Measurements from ENCODE around the gene PSMC4. TPM values are rescaled to one million over a fixed set of nuclear protein-coding genes. Genes with fewer than 3 reads are reported as not detected.
"Not testable (repeated sequence)": the region's sequence is repeated elsewhere in the genome, so short reads cannot be mapped to it uniquely, and the experiment has no call there.

Gene PSMC4
- total RNA-seq, 1 donor from 2014 or later: 111 TPM

GRCh38 chr19:39951065-39951650, 19.8 kb upstream of the PSMC4 start:
- Mint-ChIP-seq H3K36me3 (ENCODE audit: unreplicated experiment) (no peaks in the 10 kb centered on the region), H3K4me3 (ENCODE audit: unreplicated experiment) (no peak overlapping the region), H3K27ac (ENCODE audit: unreplicated experiment) (no peak overlapping the region)

GRCh38 chr19:39951686-39952085, 19.3 kb upstream of the PSMC4 start:
- no peak overlapping the region for H3K27ac Mint-ChIP-seq (ENCODE audit: unreplicated experiment)
- H3K4me3 Mint-ChIP-seq (ENCODE audit: unreplicated experiment): no peak overlapping the region
- no peak for DNase-seq
- TF ChIP-seq, protein P1, sequence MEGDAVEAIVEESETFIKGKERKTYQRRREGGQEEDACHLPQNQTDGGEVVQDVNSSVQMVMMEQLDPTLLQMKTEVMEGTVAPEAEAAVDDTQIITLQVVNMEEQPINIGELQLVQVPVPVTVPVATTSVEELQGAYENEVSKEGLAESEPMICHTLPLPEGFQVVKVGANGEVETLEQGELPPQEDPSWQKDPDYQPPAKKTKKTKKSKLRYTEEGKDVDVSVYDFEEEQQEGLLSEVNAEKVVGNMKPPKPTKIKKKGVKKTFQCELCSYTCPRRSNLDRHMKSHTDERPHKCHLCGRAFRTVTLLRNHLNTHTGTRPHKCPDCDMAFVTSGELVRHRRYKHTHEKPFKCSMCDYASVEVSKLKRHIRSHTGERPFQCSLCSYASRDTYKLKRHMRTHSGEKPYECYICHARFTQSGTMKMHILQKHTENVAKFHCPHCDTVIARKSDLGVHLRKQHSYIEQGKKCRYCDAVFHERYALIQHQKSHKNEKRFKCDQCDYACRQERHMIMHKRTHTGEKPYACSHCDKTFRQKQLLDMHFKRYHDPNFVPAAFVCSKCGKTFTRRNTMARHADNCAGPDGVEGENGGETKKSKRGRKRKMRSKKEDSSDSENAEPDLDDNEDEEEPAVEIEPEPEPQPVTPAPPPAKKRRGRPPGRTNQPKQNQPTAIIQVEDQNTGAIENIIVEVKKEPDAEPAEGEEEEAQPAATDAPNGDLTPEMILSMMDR (IDR thresholded peaks at IDR 0.05; ENCODE audit: partially characterized antibody, unreplicated experiment): no peak
- no peaks in the 10 kb centered on the region for H3K4me1 Mint-ChIP-seq (ENCODE audit: low read depth, unreplicated experiment)
- H3K36me3 Mint-ChIP-seq (ENCODE audit: unreplicated experiment): no peaks in the 10 kb centered on the region
- peaks cover 1% of the 10 kb centered on the region for H3K27me3 Mint-ChIP-seq (ENCODE audit: unreplicated experiment)
- H3K9me3 Mint-ChIP-seq (ENCODE audit: unreplicated experiment): peaks cover 2% of the 10 kb centered on the region

More at GRCh38 chr19:39951065-39951650, 19.8 kb upstream of the PSMC4 start:
- TF ChIP-seq, protein P1 (IDR thresholded peaks at IDR 0.05; ENCODE audit: partially characterized antibody, unreplicated experiment): no peak
- Mint-ChIP-seq H3K27me3 (ENCODE audit: unreplicated experiment) (peaks cover 1% of the 10 kb centered on the region), H3K9me3 (ENCODE audit: unreplicated experiment) (peaks cover 2% of the 10 kb centered on the region), H3K4me1 (ENCODE audit: low read depth, unreplicated experiment) (no peaks in the 10 kb centered on the region)
- DNase-seq: no peak

- no peak overlapping the region for H3K27ac Mint-ChIP-seq (ENCODE audit: unreplicated experiment)
- H3K9me3 Mint-ChIP-seq (ENCODE audit: unreplicated experiment): no peaks in the 10 kb centered on the region
- H3K36me3 Mint-ChIP-seq (ENCODE audit: unreplicated experiment): no peaks in the 10 kb centered on the region
Measured at GRCh38 chr19:39953915-39954314, 17.1 kb upstream of the PSMC4 start.

DNA sequence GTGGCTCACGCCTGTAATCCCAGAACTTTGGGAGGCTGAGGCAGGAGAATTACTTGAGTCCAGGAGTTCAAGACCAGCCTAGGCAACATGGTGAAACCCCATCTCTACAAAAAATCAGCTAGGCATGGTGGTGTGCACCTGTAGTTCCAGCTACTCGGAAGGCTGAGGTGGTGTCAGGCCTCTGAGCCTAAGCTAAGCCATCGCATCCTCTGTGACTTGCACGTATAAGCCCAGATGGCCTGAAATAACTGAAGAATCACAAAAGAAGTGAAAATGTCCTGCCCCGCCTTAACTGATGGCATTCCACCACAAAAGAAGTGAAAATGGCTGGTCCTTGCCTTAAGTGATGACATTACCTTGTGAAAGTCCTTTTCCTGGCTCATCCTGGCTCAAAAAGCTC, 13.1 kb upstream of the PSMC4 start:
- not testable (repeated sequence) for H3K36me3 Mint-ChIP-seq (ENCODE audit: unreplicated experiment); H3K27ac Mint-ChIP-seq (ENCODE audit: unreplicated experiment); H3K27me3 Mint-ChIP-seq (ENCODE audit: unreplicated experiment); H3K4me3 Mint-ChIP-seq (ENCODE audit: unreplicated experiment); H3K4me1 Mint-ChIP-seq (ENCODE audit: low read depth, unreplicated experiment); H3K9me3 Mint-ChIP-seq (ENCODE audit: unreplicated experiment); DNase-seq

More at GRCh38 chr19:39953915-39954314, 17.1 kb upstream of the PSMC4 start:
- TF ChIP-seq, protein P1 (IDR thresholded peaks at IDR 0.05; ENCODE audit: partially characterized antibody, unreplicated experiment): no peak
- Mint-ChIP-seq H3K4me3 (ENCODE audit: unreplicated experiment) (no peak overlapping the region), H3K4me1 (ENCODE audit: low read depth, unreplicated experiment) (no peaks in the 10 kb centered on the region), H3K27me3 (ENCODE audit: unreplicated experiment) (peaks cover 3% of the 10 kb centered on the region)
- DNase-seq: no peak

- not testable (repeated sequence) for H3K27ac Mint-ChIP-seq (ENCODE audit: unreplicated experiment); H3K36me3 Mint-ChIP-seq (ENCODE audit: unreplicated experiment); H3K4me1 Mint-ChIP-seq (ENCODE audit: low read depth, unreplicated experiment); DNase-seq; H3K4me3 Mint-ChIP-seq (ENCODE audit: unreplicated experiment); H3K9me3 Mint-ChIP-seq (ENCODE audit: unreplicated experiment); H3K27me3 Mint-ChIP-seq (ENCODE audit: unreplicated experiment)
Measured at GRCh38 chr19:39958942-39959341, 12.0 kb upstream of the PSMC4 start.

DNA sequence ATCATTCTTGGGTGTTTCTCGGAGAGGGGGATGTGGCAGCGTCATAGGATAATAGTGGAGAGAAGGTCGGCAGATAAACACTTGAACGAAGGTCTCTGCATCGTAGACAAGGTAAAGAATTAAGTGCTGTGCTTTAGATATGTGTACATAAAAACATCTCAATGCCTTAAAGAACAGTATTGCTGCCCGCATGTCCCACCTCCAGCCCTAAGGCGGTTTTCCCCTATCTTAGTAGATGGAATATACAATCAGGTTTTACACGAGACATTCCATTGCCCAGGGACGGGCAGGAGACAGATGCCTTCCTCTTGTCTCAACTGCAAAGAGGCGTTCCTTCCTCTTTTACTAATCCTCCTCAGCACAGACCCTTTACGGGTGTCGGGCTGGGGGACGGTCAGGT, 11.6 kb upstream of the PSMC4 start:
- not testable (repeated sequence) for H3K4me3 Mint-ChIP-seq (ENCODE audit: unreplicated experiment); H3K4me1 Mint-ChIP-seq (ENCODE audit: low read depth, unreplicated experiment); H3K27ac Mint-ChIP-seq (ENCODE audit: unreplicated experiment); DNase-seq; H3K9me3 Mint-ChIP-seq (ENCODE audit: unreplicated experiment); H3K36me3 Mint-ChIP-seq (ENCODE audit: unreplicated experiment); H3K27me3 Mint-ChIP-seq (ENCODE audit: unreplicated experiment)

Measured in glutamatergic neuron (in vitro differentiated cells).